ENCODE results near the gene NFIA. TPM values are rescaled to one million over a fixed set of nuclear protein-coding genes. Genes with fewer than 3 reads are reported as not detected.
A peak's percentile ranks its signal among the peaks of the same experiment; 100 is the strongest.

The NFIA gene
- total RNA-seq, 1 experiment from 2014 or later: 0.35 TPM

DNA sequence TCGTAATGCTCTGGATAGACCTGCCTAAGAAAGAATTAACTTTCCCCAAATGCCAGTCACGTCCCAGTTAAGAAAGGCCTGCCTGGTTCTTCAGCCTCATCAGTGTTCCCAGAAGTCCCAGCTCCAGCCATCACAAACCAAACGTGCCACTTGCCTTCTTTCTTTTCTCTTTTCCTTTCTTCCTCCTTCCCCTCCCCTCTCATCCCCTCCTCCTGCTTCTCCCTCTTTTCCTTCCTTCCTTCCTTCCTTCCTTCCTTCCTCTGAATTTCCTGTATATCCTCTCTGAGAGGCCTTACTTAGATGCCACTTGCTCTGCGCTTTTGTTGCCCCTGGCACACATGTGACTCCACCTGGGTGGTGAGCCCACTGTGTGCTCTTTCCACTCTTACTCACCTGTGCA is 228.2 kb downstream of the NFIA start:
- Histone ChIP-seq H4K91ac (ENCODE audit: insufficient read length, low read depth, low read length) (no peak overlapping the region), H3K27me3 (ENCODE audit: insufficient read depth, low read length) (no peaks in the 10 kb centered on the region), H3T11ph (ENCODE audit: low read length) (no peak overlapping the region), H3K14ac (ENCODE audit: insufficient read depth, low read length) (no peak overlapping the region), H3K4ac (ENCODE audit: low read depth, low read length) (no peak overlapping the region), H3K23ac (ENCODE audit: insufficient read length, low read depth, low read length) (no peak overlapping the region), H3K9ac (ENCODE audit: extremely low read depth, insufficient read length, low read length) (no peak overlapping the region), H2BK12ac (ENCODE audit: insufficient read length, low read depth, low read length) (no peak overlapping the region), H4K5ac (ENCODE audit: insufficient read length, low read depth, low read length) (no peak overlapping the region), H3K9me3 (ENCODE audit: control insufficient read depth, low read depth, low read length) (no peaks in the 10 kb centered on the region), H4K8ac (replicated peaks; ENCODE audit: insufficient read length, low read depth, low read length) (no peak overlapping the region), H3K18ac (ENCODE audit: insufficient read length, low read depth, low read length) (no peak overlapping the region), H2BK20ac (ENCODE audit: low read depth, low read length, poor library complexity, severe bottlenecking) (no peak overlapping the region), H3K56ac (ENCODE audit: insufficient read length, low read depth, low read length) (no peak overlapping the region), H3K27ac (ENCODE audit: insufficient read length, low read depth, low read length) (no peak overlapping the region), H4K20me1 (ENCODE audit: control insufficient read depth, insufficient read depth, insufficient read length) (no peaks in the 10 kb centered on the region), H3K23me2 (ENCODE audit: insufficient read length, low read depth, low read length, poor library complexity, severe bottlenecking) (no peaks in the 10 kb centered on the region), H3K79me1 (ENCODE audit: insufficient read depth, low read depth, low read length, poor library complexity, severe bottlenecking) (no peaks in the 10 kb centered on the region), H2BK15ac (ENCODE audit: low read depth, low read length) (no peak overlapping the region), H2AFZ (ENCODE audit: low read length) (no peak overlapping the region), H3K4me2 (ENCODE audit: insufficient read depth, insufficient read length, low read length) (no peak overlapping the region), H3K79me2 (ENCODE audit: insufficient read depth, low read length) (no peaks in the 10 kb centered on the region), H3K4me1 (ENCODE audit: insufficient read depth, low read length) (no peaks in the 10 kb centered on the region), H2BK120ac (ENCODE audit: low read depth, low read length, poor library complexity, severe bottlenecking) (no peak overlapping the region), H2BK5ac (ENCODE audit: insufficient read length, low read length) (no peak overlapping the region), H2AK5ac (ENCODE audit: insufficient read length, low read length) (no peak overlapping the region)
- H3K4me1 Mint-ChIP-seq: peaks cover 4 to 8% of the 10 kb centered on the region in 2 experiments
- peaks cover 2% of the 10 kb centered on the region; the same call in 1 of the 2 replicates for H3K27me3 Mint-ChIP-seq (ENCODE audit: low read depth)
- DNase-seq: no peak
- peaks cover 4 to 6% of the 10 kb centered on the region in 2 experiments; a peak in 2 of 5 replicates for H3K9me3 Mint-ChIP-seq
- TF ChIP-seq, protein P1, sequence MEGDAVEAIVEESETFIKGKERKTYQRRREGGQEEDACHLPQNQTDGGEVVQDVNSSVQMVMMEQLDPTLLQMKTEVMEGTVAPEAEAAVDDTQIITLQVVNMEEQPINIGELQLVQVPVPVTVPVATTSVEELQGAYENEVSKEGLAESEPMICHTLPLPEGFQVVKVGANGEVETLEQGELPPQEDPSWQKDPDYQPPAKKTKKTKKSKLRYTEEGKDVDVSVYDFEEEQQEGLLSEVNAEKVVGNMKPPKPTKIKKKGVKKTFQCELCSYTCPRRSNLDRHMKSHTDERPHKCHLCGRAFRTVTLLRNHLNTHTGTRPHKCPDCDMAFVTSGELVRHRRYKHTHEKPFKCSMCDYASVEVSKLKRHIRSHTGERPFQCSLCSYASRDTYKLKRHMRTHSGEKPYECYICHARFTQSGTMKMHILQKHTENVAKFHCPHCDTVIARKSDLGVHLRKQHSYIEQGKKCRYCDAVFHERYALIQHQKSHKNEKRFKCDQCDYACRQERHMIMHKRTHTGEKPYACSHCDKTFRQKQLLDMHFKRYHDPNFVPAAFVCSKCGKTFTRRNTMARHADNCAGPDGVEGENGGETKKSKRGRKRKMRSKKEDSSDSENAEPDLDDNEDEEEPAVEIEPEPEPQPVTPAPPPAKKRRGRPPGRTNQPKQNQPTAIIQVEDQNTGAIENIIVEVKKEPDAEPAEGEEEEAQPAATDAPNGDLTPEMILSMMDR (conservative IDR thresholded peaks at IDR 0.05): no peak
- H3K36me3 Mint-ChIP-seq (ENCODE audit: insufficient read depth in 1 of 3, low read depth in 3 of 3): peaks cover 2 to 10% (median 5%) of the 10 kb centered on the region in 3 experiments; a peak in 2 of 7 replicates
- H3K27ac Mint-ChIP-seq: peak overlapping the region in 1 of 3 experiments; percentile 66; a peak in 1 of 7 replicates
- H3K4me3 Mint-ChIP-seq: no peak overlapping the region
- no CpG with 5 or more reads among the region's 4 CpGs for WGBS (ENCODE audit: extremely low coverage, insufficient read length, low lambda C conversion rate)

All from H9 (cell line).